Uterus (tissue), 2 donors: ENCODE results near the gene ANKRD44.

Source experiments
- POLR2A ChIP-seq, 2 donors: fragments of 450-650 bp; IDR thresholded peaks; one replicate each; pipeline ENCODE4 v1.6.1; 2016; ENCODE audit warnings: antibody characterized with exemption in 2 of 2, mild to moderate bottlenecking in 1 of 2, moderate library complexity in 1 of 2
- TF ChIP-seq, protein P1 (sequence below), 4 experiments: fragments of 200-600 bp in 2 of 4; fragments of 450-650 bp in 2 of 4; sonication (generic) in 2 of 4; IDR thresholded peaks; one replicate each; pipeline ENCODE4 v1.5.1; 2016 to 2019; ENCODE audit warnings: antibody characterized with exemption in 4 of 4, mild to moderate bottlenecking in 2 of 4, moderate library complexity in 1 of 4

DNA sequence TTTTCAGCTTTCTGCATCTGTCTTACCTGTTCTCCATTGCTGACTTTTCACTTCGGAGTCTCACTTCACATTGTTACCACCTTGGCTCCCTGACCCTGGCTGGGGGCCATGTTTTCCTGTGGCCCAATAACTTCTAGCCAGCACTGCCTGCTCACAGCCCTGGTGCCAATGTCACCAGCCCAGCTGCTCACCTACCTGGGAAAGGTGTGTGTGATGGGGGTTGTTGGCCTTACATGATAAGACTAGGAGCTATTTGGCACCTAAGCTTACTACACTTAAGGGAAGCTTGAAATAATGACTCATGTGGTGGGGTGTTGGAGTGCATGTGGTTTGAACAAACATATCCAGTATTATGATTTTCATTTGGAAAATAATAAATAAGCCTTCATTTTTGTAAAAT is 346.6 kb downstream of the ANKRD44 start:
- TF ChIP-seq, protein P1, sequence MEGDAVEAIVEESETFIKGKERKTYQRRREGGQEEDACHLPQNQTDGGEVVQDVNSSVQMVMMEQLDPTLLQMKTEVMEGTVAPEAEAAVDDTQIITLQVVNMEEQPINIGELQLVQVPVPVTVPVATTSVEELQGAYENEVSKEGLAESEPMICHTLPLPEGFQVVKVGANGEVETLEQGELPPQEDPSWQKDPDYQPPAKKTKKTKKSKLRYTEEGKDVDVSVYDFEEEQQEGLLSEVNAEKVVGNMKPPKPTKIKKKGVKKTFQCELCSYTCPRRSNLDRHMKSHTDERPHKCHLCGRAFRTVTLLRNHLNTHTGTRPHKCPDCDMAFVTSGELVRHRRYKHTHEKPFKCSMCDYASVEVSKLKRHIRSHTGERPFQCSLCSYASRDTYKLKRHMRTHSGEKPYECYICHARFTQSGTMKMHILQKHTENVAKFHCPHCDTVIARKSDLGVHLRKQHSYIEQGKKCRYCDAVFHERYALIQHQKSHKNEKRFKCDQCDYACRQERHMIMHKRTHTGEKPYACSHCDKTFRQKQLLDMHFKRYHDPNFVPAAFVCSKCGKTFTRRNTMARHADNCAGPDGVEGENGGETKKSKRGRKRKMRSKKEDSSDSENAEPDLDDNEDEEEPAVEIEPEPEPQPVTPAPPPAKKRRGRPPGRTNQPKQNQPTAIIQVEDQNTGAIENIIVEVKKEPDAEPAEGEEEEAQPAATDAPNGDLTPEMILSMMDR (IDR thresholded peaks at IDR 0.05): no peak
- TF ChIP-seq POLR2A (IDR thresholded peaks at IDR 0.05): no peak
